OCI-LY7 (cell line): ENCODE data around the gene CRTAC1. TPM values are rescaled to one million over a fixed set of nuclear protein-coding genes. Genes with fewer than 3 reads are reported as not detected.

ENCODE experiments used
- BruUV-seq: library from RNA; stranded (reverse); fragments of 400-500 nt; replicated peaks from 2 replicates; lab custom pipeline; 2021; lab: Mats Ljungman, UMichigan
- CTCF ChIA-PET: fragments of 300-600 bp; sonication (Branson Sonifier 250); formaldehyde crosslinking; loops from one replicate; lab custom pipeline; 2022; ENCODE audit warnings: antibody characterized with exemption; ENCODE audit not compliant: unreplicated experiment; lab: Charles Lee
- POLR2A ChIA-PET: fragments of 300-600 bp; sonication (Branson Sonifier 250); formaldehyde crosslinking; loops from one replicate; lab custom pipeline; 2022; ENCODE audit warnings: antibody characterized with exemption; lab: Charles Lee
- DNase-seq: peaks from one replicate; pipeline ENCODE4 v3.0.0-alpha.2; 2015; ENCODE audit warnings: low spot score
- H2AFZ ChIP-seq: fragments of 200-600 bp; sonication (generic), shearing (Covaris generic); 2 replicates; pipeline ENCODE4 v1.6.1; 2014; ENCODE audit warnings: mild to moderate bottlenecking, antibody characterized with exemption, low read length, moderate library complexity
- H3K27ac ChIP-seq: fragments of 200-600 bp; sonication (generic); 2 replicates; pipeline ENCODE4 v1.5.1; 2014; ENCODE audit warnings: mixed run types, low read depth, mild to moderate bottlenecking, moderate library complexity, low read length, inconsistent platforms; ENCODE audit not compliant: poor library complexity, severe bottlenecking
- H3K36me3 ChIP-seq: fragments of 200-600 bp; sonication (generic); 2 replicates; pipeline ENCODE4 v1.6.1; 2014; ENCODE audit warnings: mild to moderate bottlenecking, antibody characterized with exemption, low read length, moderate library complexity, mixed read lengths; ENCODE audit not compliant: insufficient read depth
- H3K4me1 ChIP-seq: fragments of 200-600 bp; sonication (generic); 2 replicates; pipeline ENCODE4 v1.5.1; 2014; ENCODE audit warnings: mild to moderate bottlenecking, low read length; ENCODE audit not compliant: insufficient read depth, poor library complexity, severe bottlenecking
- H3K4me2 ChIP-seq: fragments of 200-600 bp; sonication (generic); 2 replicates; pipeline ENCODE4 v1.6.1; 2014; ENCODE audit warnings: mild to moderate bottlenecking, low read length
- H3K4me3 ChIP-seq: fragments of 200-600 bp; sonication (generic); 2 replicates; pipeline ENCODE4 v1.5.1; 2014; ENCODE audit warnings: mild to moderate bottlenecking, low read depth, low read length; ENCODE audit not compliant: poor library complexity, severe bottlenecking
- H3K79me2 ChIP-seq: fragments of 200-600 bp; sonication (generic); 2 replicates; pipeline ENCODE4 v1.6.1; 2016; ENCODE audit warnings: low read depth, mild to moderate bottlenecking, low read length, moderate library complexity, mixed read lengths; ENCODE audit not compliant: insufficient read depth
- H3K9me2 ChIP-seq: fragments of 200-600 bp; sonication (generic); 2 replicates; pipeline ENCODE4 v1.6.1; 2016; ENCODE audit warnings: mild to moderate bottlenecking, low read length, mixed read lengths; ENCODE audit not compliant: insufficient read depth
- H3K9me3 ChIP-seq: fragments of 200-600 bp; sonication (generic); 2 replicates; pipeline ENCODE4 v1.6.1; 2014; ENCODE audit warnings: mild to moderate bottlenecking, mixed run types, low read length, mixed read lengths
- H4K20me1 ChIP-seq: fragments of 200-600 bp; sonication (generic); 2 replicates; pipeline ENCODE4 v1.6.1; 2014; ENCODE audit warnings: mild to moderate bottlenecking, antibody characterized with exemption, low read length, moderate library complexity, mixed read lengths; ENCODE audit not compliant: insufficient read depth
- CTCF ChIP-seq: fragments of 200-600 bp; sonication (generic); conservative IDR thresholded peaks from 2 replicates; pipeline ENCODE4 v1.5.1; 2014; ENCODE audit warnings: mild to moderate bottlenecking, antibody characterized with exemption, low read length, moderate library complexity, mixed read lengths
- EZH2phosphoT487 ChIP-seq: fragments of 200-600 bp; sonication (generic); IDR thresholded peaks from 2 replicates; pipeline ENCODE4 v1.6.1; 2018; ENCODE audit warnings: low read depth, borderline replicate concordance, mild to moderate bottlenecking, mixed run types, antibody characterized with exemption, low read length, moderate library complexity, mixed read lengths
- intact Hi-C: fragments of 100-400 bp; cut with micrococcal nuclease; formaldehyde crosslinking; loops from one replicate; pipeline ENCODE4 v1.10.0; 2022; ENCODE audit not compliant: unreplicated experiment
- total RNA-seq, 2 experiments: library from RNA; depleted of rRNA in 1 of 2; stranded (reverse); fragments of >200 nt in 1 of 2; shearing (Covaris generic) in 1 of 2; gene quantifications; 2 replicates each; pipeline ENCODE4 v1.2.3, GENCODE V29; 2014 to 2022

Gene CRTAC1
- total RNA-seq, 2 experiments from 2014 or later: not detected

GRCh38 chr10:97825020-97825760 is 205.2 kb downstream of the CRTAC1 start:
- H3K9me3 ChIP-seq: no peaks in the 10 kb centered on the region
- no peak overlapping the region for H2AFZ ChIP-seq
- H3K4me3 ChIP-seq: no peak overlapping the region
- no peak overlapping the region for H3K27ac ChIP-seq
- no peaks in the 10 kb centered on the region for H3K9me2 ChIP-seq
- DNase-seq: no peak
- no TSS peak for BruUV-seq
- H3K4me2 ChIP-seq: no peak overlapping the region
- no peaks in the 10 kb centered on the region for H4K20me1 ChIP-seq
- intact Hi-C loops: no loop called here
- no peaks in the 10 kb centered on the region for H3K36me3 ChIP-seq
- no peaks in the 10 kb centered on the region for H3K79me2 ChIP-seq
- H3K4me1 ChIP-seq: no peaks in the 10 kb centered on the region
- ChIA-PET CTCF (no interaction called here), POLR2A (interaction anchor here (0.8 kb wide), 1 partner anchor 10 kb away, joined by 3 read pairs; no protein-coding TSS in a partner anchor)
- TF ChIP-seq EZH2phosphoT487: no peak
- TF ChIP-seq CTCF: no peak

GRCh38 chr10:97823734-97824133 is 206.7 kb downstream of the CRTAC1 start:
- Histone ChIP-seq H3K27ac (no peak overlapping the region), H3K4me3 (no peak overlapping the region), H3K36me3 (no peaks in the 10 kb centered on the region), H3K9me3 (no peaks in the 10 kb centered on the region), H4K20me1 (no peaks in the 10 kb centered on the region), H3K4me1 (no peaks in the 10 kb centered on the region), H2AFZ (no peak overlapping the region), H3K79me2 (no peaks in the 10 kb centered on the region), H3K9me2 (no peaks in the 10 kb centered on the region), H3K4me2 (no peak overlapping the region)
- ChIA-PET CTCF (no interaction called here), POLR2A (no interaction called here)
- BruUV-seq: no TSS peak
- TF ChIP-seq CTCF (no peak), EZH2phosphoT487 (no peak)
- DNase-seq: no peak
- intact Hi-C loops: no loop called here

- no TSS peak for BruUV-seq
- H2AFZ ChIP-seq: no peak overlapping the region
- no peak overlapping the region for H3K4me2 ChIP-seq
- ChIA-PET CTCF (no interaction called here), POLR2A (no interaction called here)
- H4K20me1 ChIP-seq: no peaks in the 10 kb centered on the region
- H3K9me3 ChIP-seq: no peaks in the 10 kb centered on the region
- no peak overlapping the region for H3K4me3 ChIP-seq
- H3K36me3 ChIP-seq: no peaks in the 10 kb centered on the region
- no peak overlapping the region for H3K27ac ChIP-seq
- H3K79me2 ChIP-seq: no peaks in the 10 kb centered on the region
- H3K9me2 ChIP-seq: no peaks in the 10 kb centered on the region
- TF ChIP-seq EZH2phosphoT487 (no peak), CTCF (no peak)
- H3K4me1 ChIP-seq: no peaks in the 10 kb centered on the region
- no peak for DNase-seq
- intact Hi-C loops: no loop called here
Observed at GRCh38 chr10:97822261-97822687, 208.1 kb downstream of the CRTAC1 start.
